HG03097 (cell line): ENCODE results near the gene PKP4.
"Not testable (repeated sequence)": the region's sequence is repeated elsewhere in the genome, so short reads cannot be mapped to it uniquely, and the experiment has no call there.

Experiments used
- ATAC-seq: cut with Tn5 transposase; IDR thresholded peaks from one replicate; pipeline ENCODE4 v1.9.1; 2021; ENCODE audit not compliant: unreplicated experiment, low FRiP score

Gene PKP4

DNA sequence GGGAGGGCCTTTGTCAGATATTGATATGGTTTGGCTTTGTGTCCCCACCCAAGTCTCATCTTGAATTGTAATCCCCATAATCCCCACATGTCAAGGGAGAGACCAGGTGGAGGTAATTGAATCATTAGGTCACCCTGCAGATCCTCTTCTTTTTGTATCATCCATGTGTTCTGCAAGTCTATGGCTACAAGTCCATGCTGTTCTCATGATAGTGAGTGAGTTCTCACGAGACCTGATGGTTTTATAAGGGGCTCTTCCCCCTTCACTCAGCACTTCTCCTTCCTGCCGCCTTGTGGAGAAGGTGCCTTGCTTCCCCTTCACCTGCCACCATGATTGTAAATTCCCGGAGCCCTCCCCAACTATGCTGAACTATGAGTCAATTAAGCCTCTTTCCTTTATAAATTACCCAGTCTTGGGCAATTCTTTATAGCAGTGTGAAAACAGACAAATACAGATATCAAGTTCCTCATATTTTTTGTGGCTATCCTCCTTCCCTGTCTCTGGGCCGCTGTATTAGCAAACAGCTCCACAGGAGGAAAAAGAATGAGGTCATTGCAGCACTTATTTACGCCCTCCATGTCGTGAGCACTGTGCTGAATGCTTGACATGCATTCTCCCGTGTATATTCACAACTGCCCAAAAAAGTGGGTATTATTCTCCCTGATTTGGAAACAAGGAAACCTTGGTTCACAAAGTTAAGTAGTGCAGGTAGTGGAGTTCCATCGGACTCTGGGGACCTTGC, 248.1 kb downstream of the PKP4 start:
- not testable (repeated sequence) for ATAC-seq

DNA sequence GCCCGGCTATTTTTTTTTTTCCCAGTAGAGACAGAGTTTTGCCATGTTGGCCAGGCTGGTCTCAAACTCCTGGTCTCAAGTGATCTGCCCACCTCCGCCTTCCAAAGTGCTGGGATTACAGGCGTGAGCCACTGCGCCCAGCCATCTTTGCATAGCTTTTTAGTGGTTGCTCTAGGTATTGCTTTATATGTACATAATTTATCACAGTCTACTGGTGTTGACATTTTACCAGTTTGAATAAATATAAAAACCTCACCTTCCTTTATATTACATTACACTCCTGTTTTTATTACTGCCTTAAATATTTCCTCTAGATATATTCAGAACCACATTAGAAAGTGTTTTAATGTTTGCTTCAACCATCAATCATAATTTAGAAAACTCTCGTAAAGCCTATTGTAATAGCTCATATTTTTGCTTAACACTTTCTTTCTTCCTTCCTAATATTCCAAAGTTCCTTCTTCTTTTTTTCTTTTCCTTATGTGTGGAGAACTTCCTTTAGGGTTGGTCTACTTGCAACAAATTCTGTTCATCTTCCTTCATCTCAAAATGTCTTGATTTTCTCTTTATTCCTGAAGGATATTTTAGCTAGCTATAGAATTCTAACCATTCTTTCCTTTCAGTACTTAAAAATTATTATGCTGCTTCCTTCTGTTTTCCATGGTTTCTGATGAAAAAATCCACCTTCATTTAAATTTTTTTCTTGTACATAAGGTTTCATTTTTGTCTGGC, 256.2 kb downstream of the PKP4 start:
- no peak for ATAC-seq

DNA sequence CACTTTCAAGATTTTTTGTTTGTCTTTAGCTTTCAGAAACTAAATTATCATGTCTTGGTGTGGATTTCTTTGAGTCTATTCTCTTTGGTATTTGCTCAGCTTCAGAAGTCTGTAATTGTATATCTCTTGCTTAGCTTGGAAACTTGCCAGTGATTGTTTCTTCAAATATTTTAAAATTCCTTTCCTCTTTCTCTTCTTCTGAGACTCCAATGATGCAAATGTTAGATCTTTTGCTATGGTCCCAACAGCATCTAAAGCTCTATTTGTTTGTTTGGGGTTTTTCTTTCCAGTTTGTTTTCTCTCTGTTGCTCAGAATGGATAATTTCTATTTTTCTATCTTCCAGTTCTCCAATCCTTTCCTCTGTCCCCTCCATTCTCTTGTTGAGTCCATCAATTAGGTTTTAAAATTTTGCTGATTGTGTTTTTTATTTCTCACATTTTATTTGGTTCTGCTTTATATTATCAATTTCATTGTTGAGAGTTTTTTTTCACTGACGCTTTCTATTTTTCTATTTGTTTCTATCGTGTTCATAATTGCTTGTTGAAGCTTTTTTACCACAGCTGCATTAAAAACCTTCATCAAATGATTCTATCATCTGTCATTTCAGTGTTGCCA, 256.9 kb downstream of the PKP4 start:
- no peak for ATAC-seq

DNA sequence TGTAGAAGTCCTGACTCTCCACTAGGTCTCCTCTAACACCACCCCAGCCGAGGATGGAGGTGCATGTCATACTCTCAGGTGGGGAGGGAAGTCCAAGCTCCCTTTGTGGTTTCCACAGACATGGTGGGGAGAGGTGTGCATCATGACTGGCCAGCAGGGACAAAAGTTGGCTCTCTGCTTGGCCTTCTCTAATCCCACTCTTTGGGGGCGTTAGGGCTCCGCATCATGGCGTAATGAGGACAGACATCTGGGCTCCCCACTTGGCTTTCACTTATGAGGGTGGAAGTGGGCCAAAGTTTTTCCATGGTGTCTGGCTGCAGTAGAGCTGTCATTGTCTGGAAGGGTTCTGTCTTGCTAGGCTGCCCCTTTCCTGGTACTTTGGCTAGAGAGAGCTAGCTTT, 257.7 kb downstream of the PKP4 start:
- no peak for ATAC-seq

DNA sequence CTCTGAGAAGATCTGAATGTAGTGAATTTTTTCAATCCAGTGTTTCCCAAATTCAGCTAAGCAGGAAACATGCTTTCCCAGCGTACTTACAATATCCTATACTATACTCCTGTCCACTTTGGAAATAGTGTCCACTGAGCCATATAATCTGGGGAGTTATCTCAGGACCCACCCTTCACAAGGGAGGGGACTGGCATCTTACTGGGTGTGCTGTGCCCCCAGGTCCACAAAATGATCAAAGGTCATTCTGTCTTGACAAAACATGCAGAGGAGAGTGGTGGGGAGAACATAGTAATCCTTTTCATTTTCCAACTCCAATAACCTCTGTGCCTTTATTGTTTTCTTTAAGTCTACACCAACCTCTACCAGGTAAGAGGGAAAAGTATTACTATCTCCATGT, 258.6 kb downstream of the PKP4 start:
- no peak for ATAC-seq

DNA sequence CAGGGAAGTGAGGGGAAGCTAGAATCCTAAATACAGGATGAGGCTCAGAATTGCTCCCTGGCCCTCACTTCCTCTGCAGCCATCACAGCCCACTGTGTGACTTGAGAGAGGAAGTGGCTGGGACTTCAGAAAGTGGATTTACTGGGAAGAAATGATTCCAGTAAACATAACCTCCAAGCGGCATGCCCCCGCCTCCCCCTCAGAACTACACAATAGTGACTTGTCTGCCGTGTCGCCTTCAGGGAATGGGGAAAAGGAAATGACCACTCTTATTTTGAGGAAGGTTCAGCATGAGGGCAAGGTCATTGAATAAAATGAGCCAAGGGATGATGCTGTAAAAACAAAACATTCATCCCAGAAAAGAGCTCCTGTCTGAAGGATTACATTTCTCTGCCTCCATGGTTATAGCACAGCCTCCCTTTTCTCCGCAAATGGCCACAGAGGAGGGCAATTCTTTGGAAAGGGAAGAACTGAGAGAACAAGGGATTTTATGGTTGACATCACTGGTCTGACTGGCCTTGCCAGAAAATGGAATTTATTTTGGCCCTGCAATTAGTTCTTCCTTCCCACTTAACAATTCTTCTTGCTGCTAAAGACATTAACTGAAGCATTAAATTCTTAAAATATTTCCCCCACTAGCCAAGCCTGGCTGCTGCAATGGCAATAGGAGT, 259.5 kb downstream of the PKP4 start:
- no peak for ATAC-seq

DNA sequence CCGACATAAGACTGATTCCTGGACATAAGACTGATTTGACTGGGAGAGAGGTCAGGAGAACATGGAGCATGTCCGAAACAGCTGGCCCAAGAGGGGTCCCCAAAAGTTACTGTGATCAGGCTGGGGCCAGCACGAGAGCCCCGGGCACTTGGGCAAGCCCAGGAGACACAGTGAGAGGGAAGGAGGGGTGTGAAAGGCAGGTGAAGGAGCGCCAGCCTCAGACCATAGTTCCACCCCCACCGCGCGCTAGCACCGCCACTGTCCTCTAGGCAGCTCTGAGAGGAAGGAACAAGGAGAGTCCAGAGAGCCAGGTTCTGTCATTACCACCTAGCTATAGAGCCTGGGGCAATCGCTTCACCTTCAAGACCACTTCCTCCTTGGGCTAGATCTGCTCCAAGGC, 260.2 kb downstream of the PKP4 start:
- no peak for ATAC-seq

DNA sequence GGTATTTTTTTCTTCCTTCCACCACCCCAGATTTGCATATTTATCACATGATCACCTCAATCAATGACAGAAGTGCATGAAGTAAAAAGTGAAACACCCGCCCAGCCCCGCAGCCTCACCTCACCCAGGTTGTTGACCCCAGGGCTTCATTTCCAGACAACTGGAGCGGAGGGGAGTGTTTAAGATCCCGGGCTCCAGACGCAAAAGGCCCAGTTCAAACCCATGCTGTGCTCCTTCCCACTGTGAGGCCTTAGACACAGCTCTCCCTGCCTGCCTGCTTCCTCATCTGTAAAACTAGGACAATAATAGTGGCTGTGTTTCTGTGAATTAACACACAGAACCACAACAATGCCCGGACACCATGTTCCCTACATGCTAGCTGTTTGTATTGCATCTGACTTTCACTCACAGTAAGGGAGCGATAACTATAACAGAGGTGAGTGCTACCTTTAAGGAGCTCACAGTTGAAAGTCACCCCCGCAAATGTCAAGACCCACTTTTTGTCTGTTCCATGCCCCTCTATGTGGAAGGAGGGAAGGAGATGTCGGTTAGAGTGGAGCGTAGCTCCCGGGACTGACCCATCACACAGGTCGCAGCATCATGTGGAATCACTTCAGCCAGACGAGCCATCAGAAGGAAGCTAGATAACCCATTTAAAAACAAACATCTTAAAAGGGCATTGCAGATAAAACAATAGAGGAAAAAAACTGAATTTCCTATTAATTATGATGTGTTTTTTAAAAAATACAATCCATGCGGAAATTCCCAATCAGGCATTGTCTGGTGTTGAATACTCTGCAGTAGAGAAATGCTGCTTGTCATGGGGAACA, 260.8 kb downstream of the PKP4 start:
- ATAC-seq = no peak

DNA sequence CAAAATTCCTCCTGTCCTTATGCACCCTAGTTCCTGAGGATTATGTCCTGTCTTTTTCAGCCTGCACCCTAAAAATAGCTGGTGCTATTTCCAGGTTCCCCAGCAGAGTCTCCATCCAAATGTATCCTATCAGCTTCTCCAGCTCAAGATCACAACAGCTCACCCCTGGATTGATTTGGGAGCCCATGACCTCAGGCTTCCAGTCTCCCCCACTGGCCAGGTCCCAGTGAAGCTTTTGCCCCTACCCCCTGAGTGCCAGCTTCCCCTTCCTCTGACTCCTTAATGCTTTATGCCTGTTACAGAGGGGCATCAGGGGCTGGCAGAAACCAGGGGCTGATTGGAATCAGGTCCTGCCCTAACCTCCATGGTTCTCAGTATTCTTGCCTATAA, 261.4 kb downstream of the PKP4 start:
- ATAC-seq = no peak

DNA sequence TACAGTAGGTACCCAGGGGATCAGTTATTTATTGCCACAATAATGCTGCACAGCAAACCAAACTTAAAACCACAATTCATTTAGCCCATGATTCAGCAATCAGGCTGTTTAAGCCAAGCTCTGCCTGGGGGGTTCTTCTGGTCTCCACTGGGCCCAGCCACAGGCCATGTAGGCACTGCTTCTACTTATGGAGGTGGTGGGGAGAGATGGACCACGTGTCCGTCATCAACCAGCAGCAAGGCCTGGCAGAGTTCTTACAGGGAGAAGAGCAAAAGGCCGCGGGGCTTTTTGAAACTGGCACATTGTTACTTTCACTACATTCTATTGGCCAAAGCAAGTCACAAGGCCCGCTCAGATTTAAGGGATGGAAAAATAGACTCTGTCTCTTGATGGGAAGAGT, 262.1 kb downstream of the PKP4 start:
- ATAC-seq = no peak

DNA sequence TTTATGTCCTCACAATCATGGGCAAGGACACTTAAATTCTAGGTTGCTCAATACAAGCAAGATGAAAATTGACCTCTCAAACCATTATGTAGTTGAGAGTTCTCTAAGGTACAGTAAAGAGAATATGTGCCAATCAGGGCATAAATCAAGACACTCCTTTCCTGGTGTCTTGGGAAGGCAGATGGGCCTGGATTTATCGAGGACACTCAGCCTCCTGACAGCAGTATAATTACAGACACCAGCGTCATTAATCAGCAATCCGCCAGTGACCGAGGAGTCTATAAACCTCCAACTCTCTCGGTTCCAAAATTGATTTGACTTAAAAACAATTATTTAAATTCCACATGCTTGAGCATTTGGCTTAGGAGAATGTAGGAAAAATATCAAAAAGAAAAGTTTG, 262.7 kb downstream of the PKP4 start:
- ATAC-seq = no peak

DNA sequence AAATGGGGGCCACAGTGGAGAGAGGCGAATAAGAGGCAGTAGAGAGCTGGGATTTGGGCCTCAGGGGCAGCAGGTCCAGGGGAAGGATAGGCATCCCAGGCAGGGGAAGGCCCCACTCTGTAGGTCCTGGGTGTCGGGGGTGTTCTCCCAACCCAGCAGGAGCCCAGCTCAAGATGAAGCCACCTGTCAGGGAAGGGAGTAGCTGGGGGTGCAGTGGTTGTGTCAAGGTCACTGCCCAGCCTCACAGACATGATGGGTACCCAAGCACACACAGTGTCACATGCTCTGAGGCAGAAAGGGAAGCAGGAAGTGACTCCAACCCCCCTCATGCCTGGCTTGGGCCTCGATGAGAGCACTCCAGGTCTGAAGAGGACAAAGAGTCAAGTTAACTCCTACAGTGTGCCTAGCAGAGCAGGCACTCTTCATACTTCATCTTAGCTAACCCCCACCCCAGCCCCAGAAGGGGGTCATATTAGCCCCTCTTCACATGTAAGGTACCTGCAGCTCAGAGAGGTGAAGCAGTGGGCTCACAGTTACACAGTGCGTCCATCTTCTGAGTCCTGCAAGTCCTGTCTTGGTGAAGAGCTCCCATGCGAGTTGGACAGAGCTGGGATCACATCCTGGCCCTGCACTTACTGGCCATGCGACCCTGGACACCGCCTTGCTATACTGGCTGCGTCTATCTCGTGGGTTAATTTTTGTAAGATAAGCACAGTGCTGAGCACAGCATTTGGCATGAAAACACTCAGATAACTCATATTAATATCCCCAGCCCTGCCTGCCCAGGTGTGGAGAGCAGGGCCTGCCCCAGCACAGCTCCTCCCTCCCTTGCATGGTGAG, 265.7 kb downstream of the PKP4 start:
- no peak for ATAC-seq

DNA sequence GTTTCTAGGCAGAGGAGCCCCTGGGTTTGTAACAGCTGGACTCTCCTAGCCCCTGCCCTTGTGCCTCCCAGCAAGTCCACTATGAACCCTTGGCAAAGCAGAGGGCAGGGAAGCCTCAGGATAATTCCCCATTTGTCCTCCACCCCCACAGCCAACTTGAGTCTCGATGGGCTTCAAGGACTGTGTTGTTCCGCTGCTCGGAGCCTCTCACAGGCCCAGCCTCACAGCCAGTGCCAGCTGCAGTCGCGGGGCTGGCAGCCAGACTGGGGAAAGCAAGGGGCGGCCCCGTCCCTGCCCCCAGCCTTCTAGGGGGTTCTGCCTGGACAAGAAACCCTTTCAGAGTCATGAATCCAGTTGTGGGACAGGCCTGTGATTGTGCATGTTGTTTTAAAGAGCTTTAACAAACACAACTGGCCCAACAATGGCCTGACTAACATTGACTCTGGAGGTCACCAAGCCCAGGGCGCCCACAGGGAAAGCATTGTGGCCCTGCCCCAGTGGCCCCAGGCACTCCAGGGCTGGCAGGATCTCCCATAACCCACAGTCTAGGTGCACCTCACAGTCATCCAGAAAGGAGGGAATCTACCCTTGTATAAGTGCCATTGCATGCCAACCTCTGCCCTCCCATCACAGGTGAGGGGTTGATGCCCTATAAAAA, 266.6 kb downstream of the PKP4 start:
- ATAC-seq = no peak

DNA sequence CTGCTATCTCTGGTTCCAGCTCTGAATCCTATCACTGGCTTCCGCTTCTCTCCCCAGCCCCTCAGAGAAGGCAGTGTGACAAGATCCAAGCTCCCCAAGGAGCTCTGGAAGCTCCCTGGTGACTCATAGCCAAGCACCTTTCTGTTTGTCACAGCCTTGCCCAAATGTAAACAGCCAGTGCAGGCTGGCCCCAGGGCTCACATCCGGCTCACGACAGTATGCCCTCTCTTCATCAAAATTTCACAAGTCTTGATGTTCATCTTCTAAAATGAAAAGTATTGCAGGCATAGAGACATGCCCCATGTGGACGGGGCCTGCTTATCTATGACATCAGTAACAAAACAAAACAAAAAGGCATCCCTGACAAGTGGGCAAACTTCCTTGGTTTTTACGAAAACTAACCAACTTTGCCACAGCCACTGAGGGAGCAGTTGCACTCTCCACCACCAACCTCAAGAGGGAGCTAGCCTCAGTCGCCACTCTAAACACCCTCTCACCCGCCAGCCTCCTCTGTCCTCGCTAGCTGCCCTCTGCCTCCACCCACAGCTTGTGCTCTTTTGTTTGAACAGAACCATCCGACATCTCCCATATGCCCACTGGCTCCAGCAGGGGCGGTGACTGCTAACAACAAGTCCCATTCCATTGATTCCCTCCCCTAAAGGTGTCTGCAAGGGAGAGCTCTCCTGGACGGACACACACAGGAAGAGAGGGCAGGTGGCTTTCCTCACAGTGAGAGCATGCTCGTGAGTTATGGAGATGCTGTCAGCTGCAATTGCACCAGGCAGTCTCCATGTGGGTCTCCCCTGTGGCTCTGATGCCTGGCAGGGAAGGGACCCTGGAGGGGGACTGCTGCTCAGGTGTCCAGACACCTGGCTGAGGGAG, 267.4 kb downstream of the PKP4 start:
- ATAC-seq = no peak

DNA sequence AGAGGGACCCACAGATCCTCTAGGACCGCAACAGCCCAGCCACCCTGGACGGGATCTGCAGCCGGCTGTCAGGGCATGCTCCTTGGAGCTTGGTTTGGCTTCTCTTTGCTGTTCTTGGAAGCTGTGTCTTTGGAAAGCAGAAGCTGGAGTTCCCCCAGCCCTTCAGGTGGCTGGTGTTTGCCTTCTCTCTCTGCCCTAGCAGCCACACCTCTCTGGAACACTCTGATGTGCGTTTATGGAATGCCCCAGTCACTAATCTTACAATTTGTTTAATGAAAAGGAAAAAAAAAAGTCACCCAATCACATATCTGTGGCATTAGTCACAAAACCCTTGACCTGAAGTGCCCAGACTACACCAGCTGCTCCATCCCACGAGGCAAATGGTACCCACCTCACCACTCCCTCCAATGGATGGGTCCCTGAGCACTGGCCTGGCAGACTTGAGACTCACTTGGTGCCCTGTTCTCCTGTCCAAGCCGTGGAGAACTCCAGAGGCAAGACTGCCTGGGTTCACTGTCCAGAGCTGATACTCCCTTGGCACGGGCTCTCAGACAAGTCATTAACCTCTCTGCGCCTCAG, 268.1 kb downstream of the PKP4 start:
- no peak for ATAC-seq

DNA sequence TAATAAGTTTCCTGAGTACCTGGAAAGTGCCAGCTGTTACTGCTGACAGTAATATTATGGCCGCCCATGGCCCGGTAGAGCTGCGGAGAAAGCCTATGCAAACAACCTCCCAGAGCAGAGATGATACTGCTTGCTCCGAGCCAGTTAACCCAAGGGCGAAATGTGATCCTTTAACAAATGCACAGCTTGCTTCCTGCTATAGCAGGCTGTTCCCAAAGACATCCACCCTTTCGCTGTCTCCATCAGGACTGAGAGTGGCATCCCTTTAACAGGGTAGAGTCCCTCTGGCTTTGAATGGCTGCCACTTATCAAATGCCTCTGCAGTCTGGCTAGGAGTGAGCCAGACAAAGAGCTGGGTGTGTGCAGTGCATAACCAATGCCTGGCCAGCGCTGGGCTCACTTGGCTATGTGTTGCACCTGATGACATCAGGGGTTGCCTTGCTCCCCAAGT, 268.7 kb downstream of the PKP4 start:
- ATAC-seq = no peak

DNA sequence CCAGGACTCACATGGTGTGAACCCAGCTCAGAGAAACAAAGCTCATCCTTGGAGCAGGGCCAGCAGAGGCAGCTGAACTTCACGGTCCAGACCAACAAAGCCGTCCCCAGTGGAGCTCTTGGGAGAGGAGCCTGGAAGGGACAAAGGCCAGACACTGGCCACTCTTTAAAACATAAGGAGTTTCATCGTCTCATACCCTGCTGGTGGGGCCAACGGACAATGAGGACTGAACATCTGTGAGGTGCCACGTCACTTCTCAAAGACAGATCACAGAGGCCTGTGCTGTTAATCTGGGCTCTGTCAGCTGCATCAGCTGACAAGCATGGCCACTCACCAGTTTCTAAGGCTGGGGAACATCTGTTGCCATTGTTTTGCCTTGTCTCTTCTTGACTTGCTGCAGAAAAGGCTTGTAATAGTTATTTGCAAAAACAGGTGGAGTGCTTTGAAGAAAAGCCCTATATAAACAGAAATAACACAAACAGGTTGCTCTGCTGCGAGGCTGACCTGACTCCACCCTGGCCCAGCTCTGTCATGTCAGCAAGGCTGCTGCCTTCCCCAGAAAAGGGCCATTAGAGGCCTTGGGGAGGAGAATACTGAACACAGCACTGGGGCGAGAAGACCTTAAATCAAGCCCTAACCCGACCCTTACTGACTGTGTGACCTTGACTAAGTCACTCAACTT, 270.3 kb downstream of the PKP4 start:
- ATAC-seq = no peak
